ENCODE measurements around the gene TMEM175.

TMEM175 gene

GRCh38 chr4:948936-949300 lies 16.7 kb downstream of the TMEM175 start:
- no peak for DNase-seq

- DNase-seq, result no peak
Observed at GRCh38 chr4:949656-950055, 17.4 kb downstream of the TMEM175 start.

GRCh38 chr4:950136-951020 lies 18.1 kb downstream of the TMEM175 start:
- DNase-seq, result no peak

- no peak for DNase-seq
Observed at GRCh38 chr4:951186-951585, 18.9 kb downstream of the TMEM175 start.

- DNase-seq, result no peak
Observed at GRCh38 chr4:951594-952468, 19.6 kb downstream of the TMEM175 start.

GRCh38 chr4:952881-953573 lies 20.8 kb downstream of the TMEM175 start:
- DNase-seq, result no peak

- DNase-seq, result no peak
Observed at GRCh38 chr4:953574-953915, 21.3 kb downstream of the TMEM175 start.

- no peak for DNase-seq
Observed at GRCh38 chr4:954211-955020, 22.2 kb downstream of the TMEM175 start.

- no peak for DNase-seq
Observed at GRCh38 chr4:955161-955921, 23.1 kb downstream of the TMEM175 start.

- no peak for DNase-seq
Observed at GRCh38 chr4:955931-956381, 23.7 kb downstream of the TMEM175 start.

- no peak for DNase-seq
Observed at GRCh38 chr4:956531-957230, 24.4 kb downstream of the TMEM175 start.

- DNase-seq, result no peak
Observed at GRCh38 chr4:957231-957580, 24.9 kb downstream of the TMEM175 start.

- DNase-seq, result no peak
Observed at GRCh38 chr4:957581-958313, 25.5 kb downstream of the TMEM175 start.

GRCh38 chr4:958314-958665 lies 26.0 kb downstream of the TMEM175 start:
- DNase-seq, result no peak

- no peak for DNase-seq
Observed at GRCh38 chr4:958696-959337, 26.6 kb downstream of the TMEM175 start.

- no peak for DNase-seq
Observed at GRCh38 chr4:959338-960139, 27.3 kb downstream of the TMEM175 start.

- no peak for DNase-seq
Observed at GRCh38 chr4:960140-960635, 27.9 kb downstream of the TMEM175 start.

GRCh38 chr4:960636-961350 lies 28.5 kb downstream of the TMEM175 start:
- DNase-seq, result no peak

All from CD4-positive, alpha-beta T cell treated with Interleukin-12 subunit alpha and Interleukin-12 subunit beta, for 1 hour (primary cell).